Ammon's horn (tissue), 1 donor: ENCODE results near the gene FHAD1.
"Not testable (repeated sequence)": the region's sequence is repeated elsewhere in the genome, so short reads cannot be mapped to it uniquely, and the experiment has no call there.

ENCODE experiments used
- DNase-seq: peaks from one replicate; pipeline ENCODE4 v3.0.0-alpha.2; 2016; ENCODE audit warnings: low spot score

Gene FHAD1

GRCh38 chr1:15370781-15371520 lies 123.9 kb downstream of the FHAD1 start:
- peak; percentile 62 for DNase-seq

- no peak for DNase-seq
These were observed 124.9 kb downstream of the FHAD1 start for GRCh38 chr1:15371610-15372545.

GRCh38 chr1:15378729-15379128 lies 131.7 kb downstream of the FHAD1 start:
- no peak for DNase-seq

GRCh38 chr1:15379151-15379550 lies 132.1 kb downstream of the FHAD1 start:
- not testable (repeated sequence) for DNase-seq

- no peak for DNase-seq
These were observed 133.8 kb downstream of the FHAD1 start for GRCh38 chr1:15380601-15381508.

GRCh38 chr1:15381805-15382204 lies 134.8 kb downstream of the FHAD1 start:
- no peak for DNase-seq

GRCh38 chr1:15382601-15383518 lies 135.8 kb downstream of the FHAD1 start:
- no peak for DNase-seq

- DNase-seq, result no peak
These were observed 136.8 kb downstream of the FHAD1 start for GRCh38 chr1:15383810-15384209.

GRCh38 chr1:15384301-15384901 lies 137.4 kb downstream of the FHAD1 start:
- DNase-seq, result peak; percentile 87

- no peak for DNase-seq
These were observed 138.4 kb downstream of the FHAD1 start for GRCh38 chr1:15385420-15385819.

GRCh38 chr1:15386164-15386749 lies 139.2 kb downstream of the FHAD1 start:
- peak; percentile 74 for DNase-seq

GRCh38 chr1:15388201-15388880 lies 141.3 kb downstream of the FHAD1 start:
- DNase-seq, result no peak

- DNase-seq, result not testable (repeated sequence)
These were observed 142.8 kb downstream of the FHAD1 start for GRCh38 chr1:15389828-15390227.

GRCh38 chr1:15390667-15391066 lies 143.6 kb downstream of the FHAD1 start:
- DNase-seq, result no peak

- DNase-seq, result no peak
These were observed 144.3 kb downstream of the FHAD1 start for GRCh38 chr1:15391366-15391765.

GRCh38 chr1:15393475-15394257 lies 146.6 kb downstream of the FHAD1 start:
- DNase-seq, result no peak

GRCh38 chr1:15394258-15394690 lies 147.3 kb downstream of the FHAD1 start:
- no peak for DNase-seq

GRCh38 chr1:15397236-15397635 lies 150.2 kb downstream of the FHAD1 start:
- DNase-seq, result no peak

GRCh38 chr1:15399710-15400109 lies 152.7 kb downstream of the FHAD1 start:
- no peak for DNase-seq
